ENCODE data around the gene RHBDL1.

GRCh38 chr16:719815-720446 is 44.5 kb downstream of the RHBDL1 start:
- TF ChIP-seq ZSCAN4 (tag by site-specific recombination; IDR thresholded peaks at IDR 0.05) (no peak), TRIM28 (IDR thresholded peaks at IDR 0.05; ENCODE audit: borderline replicate concordance, low read length) (no peak), ZNF776 (tag by site-specific recombination; IDR thresholded peaks at IDR 0.05; ENCODE audit: borderline replicate concordance) (no peak), ZNF18 (tag by site-specific recombination; IDR thresholded peaks at IDR 0.05) (no peak), OSR2 (tag by site-specific recombination; IDR thresholded peaks at IDR 0.05) (no peak), ZNF701 (tag by site-specific recombination; IDR thresholded peaks at IDR 0.05) (no peak), ZNF416 (tag by site-specific recombination; IDR thresholded peaks at IDR 0.05) (no peak)
- TF ChIP-seq, protein P1, sequence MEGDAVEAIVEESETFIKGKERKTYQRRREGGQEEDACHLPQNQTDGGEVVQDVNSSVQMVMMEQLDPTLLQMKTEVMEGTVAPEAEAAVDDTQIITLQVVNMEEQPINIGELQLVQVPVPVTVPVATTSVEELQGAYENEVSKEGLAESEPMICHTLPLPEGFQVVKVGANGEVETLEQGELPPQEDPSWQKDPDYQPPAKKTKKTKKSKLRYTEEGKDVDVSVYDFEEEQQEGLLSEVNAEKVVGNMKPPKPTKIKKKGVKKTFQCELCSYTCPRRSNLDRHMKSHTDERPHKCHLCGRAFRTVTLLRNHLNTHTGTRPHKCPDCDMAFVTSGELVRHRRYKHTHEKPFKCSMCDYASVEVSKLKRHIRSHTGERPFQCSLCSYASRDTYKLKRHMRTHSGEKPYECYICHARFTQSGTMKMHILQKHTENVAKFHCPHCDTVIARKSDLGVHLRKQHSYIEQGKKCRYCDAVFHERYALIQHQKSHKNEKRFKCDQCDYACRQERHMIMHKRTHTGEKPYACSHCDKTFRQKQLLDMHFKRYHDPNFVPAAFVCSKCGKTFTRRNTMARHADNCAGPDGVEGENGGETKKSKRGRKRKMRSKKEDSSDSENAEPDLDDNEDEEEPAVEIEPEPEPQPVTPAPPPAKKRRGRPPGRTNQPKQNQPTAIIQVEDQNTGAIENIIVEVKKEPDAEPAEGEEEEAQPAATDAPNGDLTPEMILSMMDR (tag by site-specific recombination; IDR thresholded peaks at IDR 0.05): peak; percentile 65
